ENCODE measurements around the gene RXRA.

- TF ChIP-seq POLR2A (IDR thresholded peaks at IDR 0.05; ENCODE audit: low read depth, low read length) (no peak), POLR2AphosphoS5 (IDR thresholded peaks at IDR 0.05; ENCODE audit: low read depth, low read length) (no peak)
Measured at GRCh38 chr9:134395737-134396257, 69.5 kb downstream of the RXRA start.

Measured in GM12891 (cell line).